Caco-2 (cell line): ENCODE results near the gene PLEK2. TPM values are rescaled to one million over a fixed set of nuclear protein-coding genes. Genes with fewer than 3 reads are reported as not detected.

Experiments used
- BruUV-seq: library from RNA; stranded (reverse); fragments of 400-500 nt; replicated peaks from 2 replicates; lab custom pipeline; 2021; lab: Mats Ljungman, UMichigan
- CTCF ChIA-PET: fragments of 300-600 bp; sonication (Branson Sonifier 250); formaldehyde crosslinking; loops from one replicate; lab custom pipeline; 2022; ENCODE audit warnings: antibody characterized with exemption; lab: Charles Lee
- POLR2A ChIA-PET: fragments of 300-600 bp; sonication (Branson Sonifier 250); formaldehyde crosslinking; loops from one replicate; lab custom pipeline; 2022; ENCODE audit warnings: antibody characterized with exemption; lab: Charles Lee
- DNase-seq, 2 experiments: peaks; one replicate each; pipeline versions ENCODE4 v3.0.0 to v3.0.0-alpha.2; 2020 to 2022
- H3K27me3 ChIP-seq: replicated peaks from 2 replicates; pipeline ENCODE4 v1.6.0; 2011; ENCODE audit warnings: low read length; ENCODE audit not compliant: control insufficient read depth, insufficient read depth
- H3K36me3 ChIP-seq: 2 replicates; pipeline ENCODE4 v1.5.1; 2011; ENCODE audit warnings: low read length; ENCODE audit not compliant: control insufficient read depth, insufficient read depth
- H3K4me1 ChIP-seq: fragments of 250-450 bp; sonication (Bioruptor Pico); 2 replicates; pipeline ENCODE4 v1.5.1; 2020; ENCODE audit warnings: mild to moderate bottlenecking
- H3K4me3 ChIP-seq: 2 replicates; pipeline ENCODE4 v1.5.1; 2011; ENCODE audit warnings: low read depth, mild to moderate bottlenecking, control low read depth, low read length
- H3K9me3 ChIP-seq: fragments of 250-450 bp; sonication (Bioruptor Pico); 2 replicates; pipeline ENCODE4 v1.5.1; 2020; ENCODE audit warnings: mild to moderate bottlenecking, moderate library complexity
- H3K27ac Mint-ChIP-seq: one replicate; pipeline ENCODE4 v1.8.0; 2022; ENCODE audit warnings: mixed read lengths; ENCODE audit not compliant: unreplicated experiment
- H3K27me3 Mint-ChIP-seq: one replicate; pipeline ENCODE4 v1.8.0; 2022; ENCODE audit warnings: mixed read lengths; ENCODE audit not compliant: insufficient read depth, unreplicated experiment
- H3K36me3 Mint-ChIP-seq: one replicate; pipeline ENCODE4 v1.8.0; 2022; ENCODE audit warnings: mild to moderate bottlenecking, mixed read lengths; ENCODE audit not compliant: insufficient read depth, unreplicated experiment
- H3K4me1 Mint-ChIP-seq: one replicate; pipeline ENCODE4 v1.8.0; 2022; ENCODE audit warnings: low read depth, mixed read lengths; ENCODE audit not compliant: unreplicated experiment
- H3K4me3 Mint-ChIP-seq: one replicate; pipeline ENCODE4 v1.8.0; 2022; ENCODE audit warnings: mild to moderate bottlenecking, moderate library complexity, mixed read lengths; ENCODE audit not compliant: unreplicated experiment
- H3K9me3 Mint-ChIP-seq: one replicate; pipeline ENCODE4 v1.8.0; 2022; ENCODE audit warnings: mixed read lengths; ENCODE audit not compliant: unreplicated experiment
- intact Hi-C: fragments of 100-400 bp; cut with micrococcal nuclease; formaldehyde crosslinking; loops from one replicate; pipeline ENCODE4 v1.10.0; 2022; ENCODE audit not compliant: unreplicated experiment
- total RNA-seq: library from RNA; stranded (reverse); gene quantifications from 2 replicates; pipeline ENCODE4 v1.2.3, GENCODE V29; 2022
- TF ChIP-seq, protein P1 (sequence below), 2 experiments: fragments of 200-600 bp in 1 of 2; IDR thresholded peaks; 1 replicate in 1 of 2; 2 replicates in 1 of 2; pipeline versions ENCODE4 v1.5.1 to v1.8.0; 2011 to 2022; ENCODE audit warnings: antibody characterized with exemption in 1 of 2, control low read depth in 1 of 2, inconsistent platforms in 1 of 2, low read depth in 1 of 2, low read length in 1 of 2, mild to moderate bottlenecking in 1 of 2, moderate library complexity in 1 of 2; ENCODE audit not compliant: insufficient read depth in 1 of 2, severe bottlenecking in 1 of 2, unreplicated experiment in 1 of 2

Gene PLEK2
- total RNA-seq, 1 experiment from 2014 or later = 36.5 TPM

DNA sequence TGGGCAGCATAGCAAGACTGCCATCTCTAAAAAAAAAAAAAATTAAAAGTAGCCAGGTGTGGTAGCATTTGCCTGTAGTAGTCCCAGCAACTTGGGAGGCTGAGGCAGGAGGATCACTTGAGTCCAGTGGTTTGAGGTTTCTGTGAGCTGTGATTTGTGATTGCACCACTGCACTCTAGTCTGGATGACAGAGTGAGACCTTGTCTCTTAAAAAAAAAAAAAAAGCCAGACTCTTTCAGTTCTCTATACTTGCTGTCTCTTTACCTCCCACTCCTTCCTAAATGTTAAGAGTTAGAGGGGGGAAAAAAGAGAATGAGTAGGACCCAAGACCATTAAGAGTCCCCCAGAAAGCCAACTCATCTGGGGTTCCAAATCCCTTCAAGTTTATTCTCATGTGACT is 34.0 kb downstream of the PLEK2 start:
- no peak for DNase-seq
- Mint-ChIP-seq H3K4me1 (no peaks in the 10 kb centered on the region), H3K4me3 (no peak overlapping the region), H3K36me3 (peaks cover 82% of the 10 kb centered on the region), H3K9me3 (no peaks in the 10 kb centered on the region), H3K27me3 (no peaks in the 10 kb centered on the region), H3K27ac (no peak overlapping the region)
- no peaks in the 10 kb centered on the region for H3K9me3 ChIP-seq
- H3K36me3 ChIP-seq = peaks cover 4% of the 10 kb centered on the region
- H3K27me3 ChIP-seq = no peaks in the 10 kb centered on the region
- intact Hi-C loops = no loop called here
- BruUV-seq = no TSS peak
- POLR2A ChIA-PET = no interaction called here
- no peak overlapping the region for H3K4me3 ChIP-seq
- TF ChIP-seq, protein P1, sequence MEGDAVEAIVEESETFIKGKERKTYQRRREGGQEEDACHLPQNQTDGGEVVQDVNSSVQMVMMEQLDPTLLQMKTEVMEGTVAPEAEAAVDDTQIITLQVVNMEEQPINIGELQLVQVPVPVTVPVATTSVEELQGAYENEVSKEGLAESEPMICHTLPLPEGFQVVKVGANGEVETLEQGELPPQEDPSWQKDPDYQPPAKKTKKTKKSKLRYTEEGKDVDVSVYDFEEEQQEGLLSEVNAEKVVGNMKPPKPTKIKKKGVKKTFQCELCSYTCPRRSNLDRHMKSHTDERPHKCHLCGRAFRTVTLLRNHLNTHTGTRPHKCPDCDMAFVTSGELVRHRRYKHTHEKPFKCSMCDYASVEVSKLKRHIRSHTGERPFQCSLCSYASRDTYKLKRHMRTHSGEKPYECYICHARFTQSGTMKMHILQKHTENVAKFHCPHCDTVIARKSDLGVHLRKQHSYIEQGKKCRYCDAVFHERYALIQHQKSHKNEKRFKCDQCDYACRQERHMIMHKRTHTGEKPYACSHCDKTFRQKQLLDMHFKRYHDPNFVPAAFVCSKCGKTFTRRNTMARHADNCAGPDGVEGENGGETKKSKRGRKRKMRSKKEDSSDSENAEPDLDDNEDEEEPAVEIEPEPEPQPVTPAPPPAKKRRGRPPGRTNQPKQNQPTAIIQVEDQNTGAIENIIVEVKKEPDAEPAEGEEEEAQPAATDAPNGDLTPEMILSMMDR (IDR thresholded peaks at IDR 0.05; ENCODE audit: insufficient read depth in 1 of 2, low read depth in 1 of 2, low read length in 1 of 2, severe bottlenecking in 1 of 2, unreplicated experiment in 1 of 2) = no peak
- CTCF ChIA-PET = no interaction called here
- no peaks in the 10 kb centered on the region for H3K4me1 ChIP-seq

DNA sequence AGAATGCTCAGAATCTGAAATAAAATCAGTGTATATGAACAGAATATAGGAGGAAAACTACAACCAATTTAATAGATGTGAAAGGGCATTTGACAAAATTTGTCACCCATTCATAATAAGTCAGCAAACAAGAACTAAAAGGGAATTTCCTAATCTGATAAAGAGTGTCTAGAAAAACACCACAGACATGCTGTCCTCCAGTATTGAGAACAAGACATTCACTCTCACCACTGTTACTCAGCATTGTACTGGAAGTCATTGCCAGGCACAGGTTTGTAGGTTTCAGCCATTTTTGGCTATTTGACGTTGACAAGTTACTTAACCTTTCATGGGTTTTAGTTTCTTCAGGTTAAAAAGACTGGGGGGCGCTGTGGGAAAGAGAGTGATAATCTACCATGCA is 38.6 kb downstream of the PLEK2 start:
- no peak overlapping the region for H3K4me3 Mint-ChIP-seq
- peaks cover 4% of the 10 kb centered on the region for H3K36me3 ChIP-seq
- H3K36me3 Mint-ChIP-seq = peaks cover 94% of the 10 kb centered on the region
- H3K27me3 Mint-ChIP-seq = no peaks in the 10 kb centered on the region
- H3K9me3 ChIP-seq = no peaks in the 10 kb centered on the region
- ChIA-PET CTCF (no interaction called here), POLR2A (no interaction called here)
- no peaks in the 10 kb centered on the region for H3K4me1 Mint-ChIP-seq
- no TSS peak for BruUV-seq
- TF ChIP-seq, protein P1 (IDR thresholded peaks at IDR 0.05; ENCODE audit: insufficient read depth in 1 of 2, low read depth in 1 of 2, low read length in 1 of 2, severe bottlenecking in 1 of 2, unreplicated experiment in 1 of 2) = no peak
- no peak overlapping the region for H3K4me3 ChIP-seq
- no peaks in the 10 kb centered on the region for H3K27me3 ChIP-seq
- DNase-seq = no peak
- H3K4me1 ChIP-seq = no peaks in the 10 kb centered on the region
- no peak overlapping the region for H3K27ac Mint-ChIP-seq
- intact Hi-C loops = no loop called here
- no peaks in the 10 kb centered on the region for H3K9me3 Mint-ChIP-seq

DNA sequence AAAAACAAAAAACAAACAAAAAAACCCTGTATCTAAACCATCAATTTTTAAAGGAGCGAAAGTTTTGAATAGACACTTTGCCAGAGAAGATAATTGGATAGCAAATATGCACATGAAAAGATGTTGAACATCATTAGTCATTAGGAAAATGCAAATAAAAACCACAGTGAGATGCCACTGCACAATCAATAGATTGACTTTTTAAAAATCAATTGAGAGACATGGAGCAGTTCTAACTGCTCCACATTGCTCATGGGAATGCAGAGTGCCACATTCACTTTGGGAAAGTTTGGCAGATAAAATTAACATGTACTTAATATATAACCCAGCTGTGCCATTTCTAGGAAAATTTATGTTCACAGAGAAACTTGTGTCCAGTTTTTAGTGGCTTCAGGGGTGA is 39.1 kb downstream of the PLEK2 start:
- Histone ChIP-seq H3K4me3 (no peak overlapping the region), H3K9me3 (no peaks in the 10 kb centered on the region), H3K36me3 (peaks cover 4% of the 10 kb centered on the region), H3K4me1 (no peaks in the 10 kb centered on the region), H3K27me3 (no peaks in the 10 kb centered on the region)
- TF ChIP-seq, protein P1 (IDR thresholded peaks at IDR 0.05; ENCODE audit: insufficient read depth in 1 of 2, low read depth in 1 of 2, low read length in 1 of 2, severe bottlenecking in 1 of 2, unreplicated experiment in 1 of 2) = no peak
- ChIA-PET CTCF (no interaction called here), POLR2A (no interaction called here)
- Mint-ChIP-seq H3K4me1 (no peaks in the 10 kb centered on the region), H3K4me3 (no peak overlapping the region), H3K27me3 (no peaks in the 10 kb centered on the region), H3K9me3 (no peaks in the 10 kb centered on the region), H3K27ac (no peak overlapping the region), H3K36me3 (peaks cover 95% of the 10 kb centered on the region)
- DNase-seq = no peak
- BruUV-seq = no TSS peak
- intact Hi-C loops = no loop called here
